Neural cell (in vitro differentiated cells): Measurements from ENCODE around the gene TMCO1.

Experiments used
- EP300 ChIP-seq: fragments of 450-650 bp; conservative IDR thresholded peaks from 2 replicates; pipeline ENCODE4 v1.6.1; 2014; ENCODE audit warnings: antibody characterized with exemption, mild to moderate bottlenecking, moderate library complexity; ENCODE audit not compliant: poor library complexity, severe bottlenecking
- RAD21 ChIP-seq: fragments of 450-650 bp; conservative IDR thresholded peaks from 2 replicates; pipeline ENCODE4 v1.6.1; 2014; ENCODE audit warnings: antibody characterized with exemption, mild to moderate bottlenecking, moderate library complexity
- SMC3 ChIP-seq: fragments of 450-650 bp; conservative IDR thresholded peaks from 2 replicates; pipeline ENCODE4 v1.6.1; 2014; ENCODE audit warnings: antibody characterized with exemption, mild to moderate bottlenecking, moderate library complexity; ENCODE audit not compliant: poor library complexity
- TF ChIP-seq, protein P1 (sequence below): fragments of 450-650 bp; IDR thresholded peaks from 2 replicates; pipeline ENCODE4 v1.5.1; 2014; ENCODE audit warnings: antibody characterized with exemption, mild to moderate bottlenecking, moderate library complexity; ENCODE audit not compliant: poor library complexity, severe bottlenecking

DNA sequence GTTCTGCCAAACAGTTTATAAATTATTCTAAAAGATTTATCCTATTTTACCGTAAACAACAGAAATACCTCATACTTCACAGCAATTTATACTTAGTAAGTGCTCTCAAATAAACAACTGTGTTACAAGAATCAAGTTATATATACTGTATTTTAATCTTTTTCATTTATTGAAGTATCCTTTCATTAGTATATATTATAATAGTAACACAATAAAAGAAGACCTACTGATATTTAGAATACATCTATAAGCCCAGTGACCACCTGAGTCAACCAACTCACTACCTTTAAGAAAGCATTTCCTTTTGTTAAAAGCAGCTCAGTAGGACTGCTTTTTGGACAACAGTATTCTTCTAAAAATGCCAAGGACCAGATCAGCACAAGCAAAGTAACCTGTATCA lies 5.9 kb downstream of the TMCO1 start:
- TF ChIP-seq, protein P1, sequence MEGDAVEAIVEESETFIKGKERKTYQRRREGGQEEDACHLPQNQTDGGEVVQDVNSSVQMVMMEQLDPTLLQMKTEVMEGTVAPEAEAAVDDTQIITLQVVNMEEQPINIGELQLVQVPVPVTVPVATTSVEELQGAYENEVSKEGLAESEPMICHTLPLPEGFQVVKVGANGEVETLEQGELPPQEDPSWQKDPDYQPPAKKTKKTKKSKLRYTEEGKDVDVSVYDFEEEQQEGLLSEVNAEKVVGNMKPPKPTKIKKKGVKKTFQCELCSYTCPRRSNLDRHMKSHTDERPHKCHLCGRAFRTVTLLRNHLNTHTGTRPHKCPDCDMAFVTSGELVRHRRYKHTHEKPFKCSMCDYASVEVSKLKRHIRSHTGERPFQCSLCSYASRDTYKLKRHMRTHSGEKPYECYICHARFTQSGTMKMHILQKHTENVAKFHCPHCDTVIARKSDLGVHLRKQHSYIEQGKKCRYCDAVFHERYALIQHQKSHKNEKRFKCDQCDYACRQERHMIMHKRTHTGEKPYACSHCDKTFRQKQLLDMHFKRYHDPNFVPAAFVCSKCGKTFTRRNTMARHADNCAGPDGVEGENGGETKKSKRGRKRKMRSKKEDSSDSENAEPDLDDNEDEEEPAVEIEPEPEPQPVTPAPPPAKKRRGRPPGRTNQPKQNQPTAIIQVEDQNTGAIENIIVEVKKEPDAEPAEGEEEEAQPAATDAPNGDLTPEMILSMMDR, result no peak
- TF ChIP-seq RAD21 (no peak), SMC3 (no peak), EP300 (no peak)
